K562 (cell line): ENCODE results near the gene NAV2. TPM values are rescaled to one million over a fixed set of nuclear protein-coding genes. Genes with fewer than 3 reads are reported as not detected.

Experiments used
- ATAC-seq: fragments of 200-7000 bp; cut with Tn5 transposase; 3 replicates; pipeline ENCODE4 v1.9.1; 2020; ENCODE audit warnings: moderate library complexity
- BruUV-seq: library from RNA; stranded (reverse); fragments of 400-500 nt; replicated peaks from 2 replicates; lab custom pipeline; 2021; lab: Mats Ljungman, UMichigan
- CTCF ChIA-PET: fragments of 300-600 bp; formaldehyde crosslinking; extraction: SDS; loops from one replicate; lab custom pipeline; 2021; ENCODE audit warnings: low intra/inter-chr PET ratio; lab: Yijun Ruan, JAX
- POLR2A ChIA-PET: fragments of 300-600, 350-650 bp; sonication (Branson Sonifier 250); formaldehyde crosslinking; extraction: SDS; loops from one replicate; lab custom pipeline; 2021; ENCODE audit warnings: antibody characterized with exemption, inconsistent platforms; lab: Yijun Ruan, JAX
- DNase-seq, 4 experiments: peaks; one replicate each; pipeline versions ENCODE4 v3.0.0 to v3.0.0-alpha.2; 2011 to 2018; ENCODE audit warnings: low spot score in 3 of 4, mixed read lengths in 3 of 4; ENCODE audit errors: extremely low read depth in 1 of 4
- FAIRE-seq: peaks from 2 replicates; lab custom pipeline; 2011; peaks lifted over from hg19 to GRCh38; lab: Jason Lieb, UNC
- H2AFZ ChIP-seq: 2 replicates; pipeline ENCODE4 v1.6.0; 2011; ENCODE audit warnings: low read depth, low read length, control low read depth, inconsistent platforms
- H3K27ac ChIP-seq: fragments of 200-600 bp; 3 replicates; pipeline ENCODE4 v1.8.0; 2011; ENCODE audit warnings: low read depth, mild to moderate bottlenecking, control low read depth, inconsistent platforms, low read length, moderate library complexity, mixed read lengths; ENCODE audit errors: extremely low read depth
- H3K27me3 ChIP-seq, 2 experiments: fragments of 300-600 bp in 1 of 2; 2 replicates in 1 of 2; 3 replicates in 1 of 2; pipeline versions ENCODE4 v1.6.0 to v1.8.0; 2011; ENCODE audit warnings: inconsistent platforms in 2 of 2, low read length in 2 of 2, mild to moderate bottlenecking in 1 of 2, mixed read lengths in 1 of 2, moderate library complexity in 1 of 2; ENCODE audit not compliant: control insufficient read depth in 2 of 2, insufficient read depth in 2 of 2
- H3K36me3 ChIP-seq: fragments of 300-600 bp; 3 replicates; pipeline ENCODE4 v1.8.0; 2011; ENCODE audit warnings: mild to moderate bottlenecking, low read length, inconsistent platforms; ENCODE audit not compliant: control insufficient read depth, insufficient read depth
- H3K4me1 ChIP-seq, 2 experiments: fragments of 200-600 bp in 1 of 2; replicated peaks in 1 of 2; 2 replicates in 1 of 2; 3 replicates in 1 of 2; pipeline versions ENCODE4 v1.5.1 to v1.8.0; 2011; ENCODE audit warnings: inconsistent platforms in 2 of 2, low read length in 2 of 2, mild to moderate bottlenecking in 1 of 2, mixed read lengths in 1 of 2, moderate library complexity in 1 of 2; ENCODE audit not compliant: control insufficient read depth in 2 of 2, insufficient read depth in 2 of 2
- H3K4me2 ChIP-seq: 2 replicates; pipeline ENCODE4 v1.6.1; 2011; ENCODE audit warnings: low read length, control low read depth, inconsistent platforms, mixed read lengths; ENCODE audit not compliant: insufficient read depth
- H3K4me3 ChIP-seq: fragments of 200-600 bp; sonication (generic), shearing (Covaris generic); 2 replicates; pipeline ENCODE4 v1.5.1; 2016; ENCODE audit warnings: control low read depth, inconsistent platforms
- H3K79me2 ChIP-seq: fragments of 200-600 bp; 3 replicates; pipeline ENCODE4 v1.8.0; 2011; ENCODE audit warnings: low read length, inconsistent platforms; ENCODE audit not compliant: control insufficient read depth, insufficient read depth
- H3K9ac ChIP-seq, 2 experiments: 2 replicates each; pipeline versions ENCODE4 v1.6.0 to v1.6.1; 2011; ENCODE audit warnings: low read depth in 2 of 2, low read length in 2 of 2, control low read depth in 1 of 2, inconsistent platforms in 1 of 2, mild to moderate bottlenecking in 1 of 2, mixed read lengths in 1 of 2; ENCODE audit not compliant: insufficient read depth in 1 of 2
- H3K9me1 ChIP-seq: one replicate; pipeline ENCODE4 v1.6.0; 2011; ENCODE audit warnings: inconsistent platforms, mild to moderate bottlenecking, low read length, moderate library complexity; ENCODE audit not compliant: control insufficient read depth, insufficient read depth
- H3K9me3 ChIP-seq: replicated peaks from 2 replicates; pipeline ENCODE4 v1.5.1; 2011; ENCODE audit warnings: low read depth, low read length, inconsistent platforms; ENCODE audit not compliant: control insufficient read depth, insufficient read depth
- H4K20me1 ChIP-seq: replicated peaks from 2 replicates; pipeline ENCODE4 v1.6.1; 2011; ENCODE audit warnings: low read length, inconsistent platforms, mixed read lengths; ENCODE audit not compliant: control insufficient read depth, insufficient read depth
- HNRNPH1 ChIP-seq: fragments of 200-400 bp; formaldehyde crosslinking; optimal IDR thresholded peaks from 2 replicates; pipeline ENCODE3; 2017; ENCODE audit warnings: low read depth, mild to moderate bottlenecking, low read length, moderate library complexity
- KDM4B ChIP-seq, 2 experiments: fragments of 450-650 bp in 1 of 2; sonication (generic) in 1 of 2; IDR thresholded peaks; 2 replicates each; pipeline ENCODE4 v1.6.1; 2016 to 2017; ENCODE audit warnings: borderline replicate concordance in 2 of 2, antibody characterized with exemption in 1 of 2, low read depth in 1 of 2, mild to moderate bottlenecking in 1 of 2
- KLF10 ChIP-seq: fragments of 250-450 bp; sonication (Bioruptor Pico); IDR thresholded peaks from 2 replicates; pipeline ENCODE4 v1.6.1; 2021; ENCODE audit warnings: matching md5 sums
- MTA2 ChIP-seq: fragments of 450-650 bp; IDR thresholded peaks from 2 replicates; pipeline ENCODE4 v1.6.1; 2016; ENCODE audit warnings: low read depth
- PML ChIP-seq: IDR thresholded peaks from 2 replicates; pipeline ENCODE4 v1.6.1; 2012; ENCODE audit warnings: low read length, inconsistent platforms
- PURB ChIP-seq: sonication (generic); formaldehyde crosslinking; IDR thresholded peaks from 2 replicates; pipeline ENCODE4 v1.9.0; 2021; ENCODE audit warnings: low read depth, mild to moderate bottlenecking, missing genetic modification reagents
- RNF2 ChIP-seq: sonication (generic); IDR thresholded peaks from 2 replicates; pipeline ENCODE4 v1.6.1; 2016
- SAFB ChIP-seq: fragments of 200-400 bp; formaldehyde crosslinking; IDR thresholded peaks from 2 replicates; pipeline ENCODE4 v1.6.1; 2017; ENCODE audit warnings: low read depth, low read length, borderline replicate concordance
- SRSF7 ChIP-seq: fragments of 200-400 bp; formaldehyde crosslinking; optimal IDR thresholded peaks from 2 replicates; pipeline ENCODE3; 2017; ENCODE audit warnings: mild to moderate bottlenecking, low read depth, low read length
- ZFP1 ChIP-seq: fragments of 450-650 bp; formaldehyde crosslinking; IDR thresholded peaks from 2 replicates; pipeline ENCODE4 v1.4.0; 2020; ENCODE audit warnings: mild to moderate bottlenecking, mixed read lengths
- ZNF282 ChIP-seq: sonication (generic); formaldehyde crosslinking; IDR thresholded peaks from 2 replicates; pipeline ENCODE4 v1.8.1; 2023; ENCODE audit warnings: missing genetic modification reagents
- ZNF324 ChIP-seq: fragments of 250-450 bp; sonication (Bioruptor Pico); IDR thresholded peaks from 2 replicates; pipeline ENCODE4 v1.4.0; 2020; ENCODE audit warnings: mild to moderate bottlenecking
- ZNF408 ChIP-seq: fragments of 250-450 bp; sonication (Bioruptor Pico); IDR thresholded peaks from 2 replicates; pipeline ENCODE4 v1.4.0; 2020; ENCODE audit warnings: low read depth, mild to moderate bottlenecking, moderate library complexity
- WGBS: fragments of 100-300 bp; shearing (Covaris generic); methylation state at CpG from one replicate; pipeline ENCODE4 v1.1.6; 2016; ENCODE audit warnings: low coverage, mixed read lengths; ENCODE audit not compliant: insufficient coverage; ENCODE audit errors: missing lambda C conversion rate; 5-methylcytosine and 5-hydroxymethylcytosine counted together
- in situ Hi-C: fragments of 300-500 bp; cut with MboI; formaldehyde crosslinking; loops from 4 replicates; pipeline ENCODE4 v1.15.0; 2018; ENCODE audit warnings: inconsistent platforms, mixed read lengths
- intact Hi-C: fragments of 100-400 bp; cut with micrococcal nuclease; formaldehyde crosslinking; loops from 2 replicates; pipeline ENCODE4 v1.14.2; 2022
- polyA plus RNA-seq, 8 experiments: library from polyadenylated mRNA; depleted of rRNA in 4 of 8; stranded (reverse) in 5 of 8; unstranded in 3 of 8; fragments of >200 nt; fragmentation: Nextera tagmentation in 2 of 8; fragmentation: Illumina TruSeq in 1 of 8; extraction: Ambion mirVana in 2 of 8; extraction: Trizol in 1 of 8; gene quantifications; 2 replicates each; pipeline versions ENCODE4 v1.2.1 to v1.2.3, GENCODE V29; 2011 to 2014; ENCODE audit warnings: inconsistent platforms in 1 of 8, missing spikeins in 1 of 8
- total RNA-seq, 7 experiments: library from RNA; depleted of rRNA in 6 of 7; stranded (reverse); fragments of >200 nt in 6 of 7; fragmentation: Illumina TruSeq in 2 of 7; extraction: Trizol in 2 of 7; gene quantifications; 2 replicates each; pipeline versions ENCODE4 v1.2.1 to v1.2.3, GENCODE V29; 2011 to 2021; ENCODE audit warnings: low replicate concordance in 1 of 7
- TF ChIP-seq, protein P1 (sequence below): fragments of 250-450 bp; sonication (Bioruptor Pico); IDR thresholded peaks from 2 replicates; pipeline ENCODE4 v1.4.0; 2020
- TF ChIP-seq, protein P2 (sequence below), 2 experiments: fragments of 450-650 bp in 1 of 2; sonication (generic) in 1 of 2; formaldehyde crosslinking; conservative IDR thresholded peaks; 2 replicates each; pipeline versions ENCODE4 v1.4.0 to v1.8.1; 2020 to 2022; ENCODE audit warnings: mild to moderate bottlenecking in 1 of 2, missing genetic modification reagents in 1 of 2
- TF ChIP-seq, protein P3 (sequence below): conservative IDR thresholded peaks from 2 replicates; pipeline ENCODE4 v1.6.1; 2011; ENCODE audit warnings: low read depth, mild to moderate bottlenecking, low read length; ENCODE audit not compliant: control insufficient read depth

The NAV2 gene
- total and polyA plus RNA-seq, 9 of the 15 experiments (the other 6 are each of a cell fraction or from before 2014, with no cell fraction given): 0.03 to 0.35 (median 0.05) TPM

DNA sequence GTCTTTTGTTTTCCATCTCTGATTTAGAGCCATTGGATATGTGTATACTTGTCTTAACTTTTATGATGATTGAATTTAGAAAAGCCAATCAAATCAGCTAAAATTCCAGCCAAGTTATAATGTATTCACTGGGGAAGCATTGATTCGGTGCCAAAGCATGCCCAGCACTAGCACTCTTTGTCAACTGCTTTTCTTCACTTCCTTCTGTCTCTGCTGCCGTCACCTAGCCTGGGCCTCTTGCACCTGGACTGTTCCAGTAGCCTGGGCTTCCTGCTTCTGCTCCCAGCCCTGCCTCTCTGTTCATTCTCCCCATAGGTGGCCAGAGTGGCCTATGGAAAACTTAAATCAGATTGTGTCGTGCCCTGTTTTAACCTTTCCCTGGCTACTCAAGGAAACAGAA lies 80.7 kb downstream of the NAV2 start (continued):
- no peak for TF ChIP-seq MTA2
- TF ChIP-seq KLF10 (CRISPR knock-in tag): no peak
- no peak for TF ChIP-seq PURB
- TF ChIP-seq ZNF324 (CRISPR knock-in tag): no peak

DNA sequence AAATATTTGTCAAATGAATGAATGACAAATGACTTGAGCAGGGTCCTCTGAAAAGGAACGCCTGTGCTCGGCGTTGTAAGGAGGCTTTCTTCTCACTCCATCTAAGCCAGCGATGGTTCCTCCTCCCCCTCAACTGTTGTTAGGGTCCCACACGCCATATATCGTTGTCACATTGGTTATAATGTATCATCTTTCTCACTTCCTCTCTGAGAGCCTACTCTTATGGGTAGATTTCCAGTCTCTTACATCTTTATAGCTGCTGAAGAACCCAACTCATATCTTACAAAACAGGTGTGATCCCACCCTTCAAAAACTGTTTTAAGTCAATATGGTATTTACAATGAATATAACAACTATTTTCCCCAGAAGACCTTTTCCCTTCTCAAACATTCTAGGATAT lies 81.5 kb downstream of the NAV2 start:
- Histone ChIP-seq H3K36me3 (no peaks in the 10 kb centered on the region), H4K20me1 (no peaks in the 10 kb centered on the region), H3K4me3 (no peak overlapping the region), H2AFZ (no peak overlapping the region), H3K27ac (no peak overlapping the region), H3K4me2 (no peak overlapping the region), H3K27me3 (peaks cover 5 to 13% of the 10 kb centered on the region in 2 experiments; a peak in 3 of 5 replicates), H3K4me1 (no peaks in the 10 kb centered on the region), H3K9me3 (no peaks in the 10 kb centered on the region), H3K9me1 (no peaks in the 10 kb centered on the region), H3K79me2 (no peaks in the 10 kb centered on the region), H3K9ac (no peak overlapping the region)
- intact Hi-C loops (no loop called here), in situ Hi-C loops (no loop called here)
- POLR2A ChIA-PET: no interaction called here
- 0% methylated on average over 6 of the region's 6 CpGs for WGBS
- CTCF ChIA-PET: no interaction called here
- no TSS peak for BruUV-seq
- ATAC-seq (no peak), FAIRE-seq (no peak), DNase-seq (no peak)
- no peak for TF ChIP-seq RNF2
- TF ChIP-seq, protein P1, sequence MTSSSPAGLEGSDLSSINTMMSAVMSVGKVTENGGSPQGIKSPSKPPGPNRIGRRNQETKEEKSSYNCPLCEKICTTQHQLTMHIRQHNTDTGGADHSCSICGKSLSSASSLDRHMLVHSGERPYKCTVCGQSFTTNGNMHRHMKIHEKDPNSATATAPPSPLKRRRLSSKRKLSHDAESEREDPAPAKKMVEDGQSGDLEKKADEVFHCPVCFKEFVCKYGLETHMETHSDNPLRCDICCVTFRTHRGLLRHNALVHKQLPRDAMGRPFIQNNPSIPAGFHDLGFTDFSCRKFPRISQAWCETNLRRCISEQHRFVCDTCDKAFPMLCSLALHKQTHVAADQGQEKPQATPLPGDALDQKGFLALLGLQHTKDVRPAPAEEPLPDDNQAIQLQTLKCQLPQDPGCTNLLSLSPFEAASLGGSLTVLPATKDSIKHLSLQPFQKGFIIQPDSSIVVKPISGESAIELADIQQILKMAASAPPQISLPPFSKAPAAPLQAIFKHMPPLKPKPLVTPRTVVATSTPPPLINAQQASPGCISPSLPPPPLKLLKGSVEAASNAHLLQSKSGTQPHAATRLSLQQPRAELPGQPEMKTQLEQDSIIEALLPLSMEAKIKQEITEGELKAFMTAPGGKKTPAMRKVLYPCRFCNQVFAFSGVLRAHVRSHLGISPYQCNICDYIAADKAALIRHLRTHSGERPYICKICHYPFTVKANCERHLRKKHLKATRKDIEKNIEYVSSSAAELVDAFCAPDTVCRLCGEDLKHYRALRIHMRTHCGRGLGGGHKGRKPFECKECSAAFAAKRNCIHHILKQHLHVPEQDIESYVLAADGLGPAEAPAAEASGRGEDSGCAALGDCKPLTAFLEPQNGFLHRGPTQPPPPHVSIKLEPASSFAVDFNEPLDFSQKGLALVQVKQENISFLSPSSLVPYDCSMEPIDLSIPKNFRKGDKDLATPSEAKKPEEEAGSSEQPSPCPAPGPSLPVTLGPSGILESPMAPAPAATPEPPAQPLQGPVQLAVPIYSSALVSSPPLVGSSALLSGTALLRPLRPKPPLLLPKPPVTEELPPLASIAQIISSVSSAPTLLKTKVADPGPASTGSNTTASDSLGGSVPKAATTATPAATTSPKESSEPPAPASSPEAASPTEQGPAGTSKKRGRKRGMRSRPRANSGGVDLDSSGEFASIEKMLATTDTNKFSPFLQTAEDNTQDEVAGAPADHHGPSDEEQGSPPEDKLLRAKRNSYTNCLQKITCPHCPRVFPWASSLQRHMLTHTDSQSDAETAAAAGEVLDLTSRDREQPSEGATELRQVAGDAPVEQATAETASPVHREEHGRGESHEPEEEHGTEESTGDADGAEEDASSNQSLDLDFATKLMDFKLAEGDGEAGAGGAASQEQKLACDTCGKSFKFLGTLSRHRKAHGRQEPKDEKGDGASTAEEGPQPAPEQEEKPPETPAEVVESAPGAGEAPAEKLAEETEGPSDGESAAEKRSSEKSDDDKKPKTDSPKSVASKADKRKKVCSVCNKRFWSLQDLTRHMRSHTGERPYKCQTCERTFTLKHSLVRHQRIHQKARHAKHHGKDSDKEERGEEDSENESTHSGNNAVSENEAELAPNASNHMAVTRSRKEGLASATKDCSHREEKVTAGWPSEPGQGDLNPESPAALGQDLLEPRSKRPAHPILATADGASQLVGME: no peak
- TF ChIP-seq HNRNPH1: no peak
- no peak for TF ChIP-seq SAFB
- TF ChIP-seq, protein P2, sequence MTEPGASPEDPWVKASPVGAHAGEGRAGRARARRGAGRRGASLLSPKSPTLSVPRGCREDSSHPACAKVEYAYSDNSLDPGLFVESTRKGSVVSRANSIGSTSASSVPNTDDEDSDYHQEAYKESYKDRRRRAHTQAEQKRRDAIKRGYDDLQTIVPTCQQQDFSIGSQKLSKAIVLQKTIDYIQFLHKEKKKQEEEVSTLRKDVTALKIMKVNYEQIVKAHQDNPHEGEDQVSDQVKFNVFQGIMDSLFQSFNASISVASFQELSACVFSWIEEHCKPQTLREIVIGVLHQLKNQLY (CRISPR knock-in tag; conservative IDR thresholded peaks at IDR 0.05): no peak
- TF ChIP-seq, protein P3, sequence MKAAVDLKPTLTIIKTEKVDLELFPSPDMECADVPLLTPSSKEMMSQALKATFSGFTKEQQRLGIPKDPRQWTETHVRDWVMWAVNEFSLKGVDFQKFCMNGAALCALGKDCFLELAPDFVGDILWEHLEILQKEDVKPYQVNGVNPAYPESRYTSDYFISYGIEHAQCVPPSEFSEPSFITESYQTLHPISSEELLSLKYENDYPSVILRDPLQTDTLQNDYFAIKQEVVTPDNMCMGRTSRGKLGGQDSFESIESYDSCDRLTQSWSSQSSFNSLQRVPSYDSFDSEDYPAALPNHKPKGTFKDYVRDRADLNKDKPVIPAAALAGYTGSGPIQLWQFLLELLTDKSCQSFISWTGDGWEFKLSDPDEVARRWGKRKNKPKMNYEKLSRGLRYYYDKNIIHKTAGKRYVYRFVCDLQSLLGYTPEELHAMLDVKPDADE: no peak
- no peak for TF ChIP-seq ZNF408 (CRISPR knock-in tag)
- no peak for TF ChIP-seq ZFP1
- no peak for TF ChIP-seq KDM4B (IDR thresholded peaks at IDR 0.05; ENCODE audit: borderline replicate concordance in 2 of 2, low read depth in 1 of 2)
- TF ChIP-seq ZNF282: no peak
- no peak for TF ChIP-seq PML
- TF ChIP-seq SRSF7: no peak
